Inflammatory macrophage treated with lipopolysaccharide for 4 hours (primary cell): Measurements from ENCODE around the gene GMDS.
A peak's percentile ranks its signal among the peaks of the same experiment; 100 is the strongest.
"Not testable (repeated sequence)": the region's sequence is repeated elsewhere in the genome, so short reads cannot be mapped to it uniquely, and the experiment has no call there.

Experiments
- DNase-seq: peaks from one replicate; pipeline ENCODE4 v3.0.0-alpha.2; 2020

GMDS gene

DNA sequence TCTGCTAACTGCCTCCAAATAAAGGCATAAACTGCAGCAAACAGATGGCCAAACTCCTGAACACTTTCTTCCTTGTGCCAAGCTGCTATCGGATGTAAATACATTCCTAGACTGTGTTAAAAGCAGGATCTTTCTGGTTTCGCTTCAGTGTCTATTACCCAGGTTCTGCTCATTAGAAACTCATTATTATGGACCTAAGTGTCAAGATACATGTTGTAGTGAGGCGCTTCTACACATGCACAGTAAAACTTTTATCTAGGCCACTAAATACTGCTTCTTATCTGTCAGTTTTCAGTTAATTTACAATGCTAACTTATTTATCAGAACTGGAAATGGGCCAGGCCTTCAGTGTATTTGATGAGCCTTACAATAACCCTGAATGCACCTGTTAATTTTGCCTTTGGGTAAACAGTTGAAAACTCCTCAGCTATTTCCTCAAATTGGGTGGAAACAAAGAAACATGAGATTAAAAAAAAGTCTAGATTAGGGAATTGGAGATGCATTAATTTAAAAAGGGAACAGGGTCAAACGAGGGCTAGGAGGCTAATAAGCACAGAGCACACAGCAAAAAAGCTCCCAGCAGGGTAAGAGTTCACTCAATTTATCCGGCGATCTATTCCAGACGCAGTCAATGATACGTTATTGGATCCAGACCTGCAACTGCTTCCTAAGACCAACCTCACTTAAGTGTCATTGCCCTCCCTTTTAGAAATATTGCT, 395.1 kb downstream of the GMDS start:
- no peak for DNase-seq

DNA sequence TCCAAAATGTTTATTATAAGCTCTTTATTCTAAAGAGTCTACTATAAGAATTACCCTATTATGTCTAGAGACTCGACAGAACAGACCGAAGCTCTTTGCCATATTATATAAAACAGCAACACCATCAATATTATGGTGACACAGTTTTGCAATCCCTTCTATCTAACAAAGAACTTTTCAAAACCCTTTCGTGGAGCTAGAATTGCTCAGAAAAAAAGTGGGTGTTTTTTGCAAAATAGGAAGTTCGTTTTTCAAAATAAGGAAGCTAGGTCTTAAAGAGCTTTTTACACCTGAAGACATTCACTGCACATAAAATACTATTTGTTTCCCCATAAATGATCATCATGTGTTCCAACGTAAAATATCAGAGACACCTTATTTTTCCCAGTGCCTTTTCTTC, 395.7 kb downstream of the GMDS start:
- DNase-seq = peak; percentile 36

DNA sequence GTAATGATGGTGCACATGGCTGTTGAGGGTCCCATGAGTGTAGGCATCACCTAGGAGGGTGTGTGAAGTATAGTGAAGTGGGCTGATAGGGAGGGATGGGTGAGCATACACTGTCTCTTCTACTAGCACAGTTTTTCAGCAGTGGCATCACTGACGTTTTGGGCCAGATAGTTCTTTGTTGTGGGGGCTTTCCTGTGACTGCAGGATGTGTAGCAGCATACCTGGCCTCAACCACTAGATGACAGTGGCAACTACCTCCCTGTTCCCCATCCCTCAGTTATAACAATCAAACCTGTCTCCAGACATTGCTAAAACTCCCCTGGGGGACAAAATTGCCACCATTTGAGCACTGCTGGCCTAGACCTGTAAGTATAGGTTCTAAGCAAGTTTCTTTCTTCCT, 396.7 kb downstream of the GMDS start:
- no peak for DNase-seq

DNA sequence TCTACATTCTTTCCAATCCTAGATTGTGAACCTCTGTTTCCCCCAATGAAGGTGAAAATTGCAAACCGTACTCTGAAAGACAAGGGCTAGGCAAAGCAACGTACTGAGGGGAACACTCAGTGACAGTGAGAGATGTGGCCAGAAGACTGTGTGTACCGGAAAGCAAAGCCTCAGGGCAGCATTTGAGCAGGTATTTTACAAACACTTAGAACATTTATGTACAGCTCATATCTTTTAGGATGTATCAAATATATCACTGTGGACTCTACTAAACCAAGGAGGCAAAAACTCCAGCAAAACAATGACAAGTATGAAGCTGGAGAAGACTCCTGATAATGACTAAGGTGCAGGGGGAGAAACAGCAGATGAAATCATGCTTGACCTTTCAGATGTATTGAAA, 398.8 kb downstream of the GMDS start:
- no peak for DNase-seq

DNA sequence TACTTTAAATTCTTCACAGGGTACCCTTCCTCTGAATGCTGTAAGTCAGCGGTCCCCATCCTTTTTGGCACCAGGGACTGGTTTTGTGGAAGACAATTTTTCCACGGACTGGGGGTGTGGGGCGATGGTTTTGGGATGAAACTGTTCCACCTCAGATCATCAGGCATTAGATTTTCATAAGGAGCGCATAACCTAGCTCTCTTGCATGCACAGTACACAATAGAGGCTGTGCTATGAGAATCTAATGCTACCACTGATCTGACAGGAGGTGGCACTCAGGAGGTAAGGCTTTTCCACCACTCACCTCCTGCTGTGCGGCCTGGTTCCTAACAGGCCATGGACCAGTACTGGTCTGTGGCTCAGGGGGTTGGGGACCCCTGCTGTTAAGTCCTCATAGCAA, 399.9 kb downstream of the GMDS start:
- DNase-seq = not testable (repeated sequence)

DNA sequence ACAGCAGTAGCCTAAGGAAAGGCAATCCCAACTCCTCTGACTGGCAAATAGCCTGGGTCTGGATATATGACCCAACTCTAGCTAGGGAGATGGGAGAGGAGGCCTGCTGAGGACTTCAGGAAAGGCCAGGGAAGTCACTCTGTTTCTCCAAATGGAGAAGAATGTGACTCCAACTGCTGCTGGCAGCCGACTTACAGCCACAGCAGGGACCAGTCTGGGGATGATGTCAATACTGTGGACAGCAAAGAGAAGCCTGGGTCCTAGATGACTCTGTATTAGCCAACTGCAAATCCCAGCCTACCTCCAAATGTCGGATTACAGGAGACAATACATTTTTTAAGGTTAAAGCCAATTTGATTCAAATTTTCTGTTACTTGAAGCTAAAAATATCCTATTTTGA, 403.1 kb downstream of the GMDS start:
- DNase-seq = no peak

DNA sequence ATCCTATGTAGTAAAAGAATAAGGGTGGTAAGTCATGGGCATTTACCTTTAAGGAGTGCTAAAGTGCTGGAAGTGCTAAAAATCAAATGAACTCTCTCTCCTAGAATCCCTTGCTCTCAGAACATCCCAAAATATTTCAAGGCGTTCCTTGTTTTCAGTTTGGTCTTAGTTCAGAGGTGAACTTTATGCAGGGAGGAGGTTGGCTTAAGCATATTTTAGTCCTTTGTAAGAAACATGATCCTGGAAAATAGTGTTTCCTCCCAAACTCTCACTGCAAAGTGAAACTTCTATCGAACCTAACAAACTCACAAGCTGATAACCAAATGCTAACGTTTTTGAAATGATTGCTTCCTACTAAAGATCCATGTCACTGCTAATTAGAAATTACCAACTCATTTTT, 404.3 kb downstream of the GMDS start:
- DNase-seq = no peak

DNA sequence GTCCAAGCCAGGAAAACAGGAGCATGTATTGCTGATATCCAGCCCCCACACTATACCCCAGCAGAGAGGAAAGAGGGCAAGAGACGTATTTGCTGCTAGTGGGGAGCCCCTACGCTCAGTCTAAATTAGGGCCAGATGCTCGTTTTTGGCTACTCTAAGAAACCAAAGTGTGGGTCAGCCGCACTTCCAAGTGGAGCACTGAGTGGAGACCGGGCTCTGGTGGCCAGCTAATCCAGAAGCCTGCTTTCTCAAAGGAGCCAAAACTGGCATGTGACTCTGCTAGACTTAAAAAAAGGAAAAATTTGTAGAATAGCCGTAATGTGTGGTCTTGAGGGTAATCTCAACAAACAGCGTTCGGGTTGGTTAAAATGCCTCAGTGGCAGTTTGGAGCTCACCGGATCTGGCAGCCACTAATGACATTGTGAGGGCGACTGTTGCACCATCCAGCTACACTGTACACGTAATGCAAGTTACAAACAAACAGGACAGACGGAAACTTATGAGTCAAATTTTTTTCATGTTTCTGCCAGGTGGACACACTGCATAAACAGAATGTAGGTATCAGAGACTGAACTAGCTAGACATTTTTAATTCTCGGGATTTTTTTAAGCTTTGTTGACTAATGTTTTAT, 404.8 kb downstream of the GMDS start:
- no peak for DNase-seq

DNA sequence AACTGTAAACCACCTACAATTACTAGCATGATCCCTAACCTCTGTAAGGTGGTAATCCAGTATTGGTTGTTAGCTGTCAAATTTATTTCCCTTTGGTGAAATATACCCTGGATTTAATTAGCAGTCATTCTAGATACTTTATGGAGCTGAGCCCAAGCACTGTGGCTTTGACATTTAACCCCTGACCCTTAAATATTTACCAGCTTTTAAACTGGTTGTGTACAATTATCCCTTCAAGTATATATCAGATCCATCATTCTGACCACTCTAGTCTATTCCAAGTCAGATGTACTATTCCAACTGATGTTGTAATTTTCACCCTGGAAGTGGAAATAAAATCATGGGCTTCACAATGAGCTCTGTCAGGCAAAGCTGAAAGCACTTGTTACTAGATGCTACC, 406.0 kb downstream of the GMDS start:
- no peak for DNase-seq

DNA sequence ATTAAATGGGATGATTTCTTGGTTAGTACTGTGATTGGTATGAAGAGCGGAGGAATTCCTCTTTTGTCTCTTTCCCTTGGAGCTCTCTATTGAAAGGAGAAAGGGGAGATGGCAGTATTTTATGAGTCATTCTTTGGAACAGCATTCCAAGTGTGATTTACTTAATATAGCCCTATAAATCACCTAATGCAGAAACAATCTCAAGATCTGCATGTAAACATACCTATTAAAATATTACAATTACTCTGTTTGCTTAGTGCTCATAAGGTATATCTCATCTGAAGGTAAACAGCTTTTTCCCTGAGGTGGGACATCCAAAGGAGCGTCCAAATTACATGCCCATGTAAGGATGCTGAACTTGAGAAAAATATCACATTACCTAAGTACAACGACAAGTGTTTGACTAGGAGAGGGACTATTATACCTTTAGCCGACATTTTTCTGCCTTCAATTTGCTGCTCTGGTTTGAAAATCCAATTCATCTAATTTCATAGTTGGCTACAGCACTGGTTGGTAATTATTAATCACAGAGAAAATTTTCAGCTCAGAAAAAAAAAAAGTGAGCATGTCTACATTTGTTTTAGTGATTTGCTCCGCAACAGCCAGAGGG, 406.7 kb downstream of the GMDS start:
- no peak for DNase-seq

DNA sequence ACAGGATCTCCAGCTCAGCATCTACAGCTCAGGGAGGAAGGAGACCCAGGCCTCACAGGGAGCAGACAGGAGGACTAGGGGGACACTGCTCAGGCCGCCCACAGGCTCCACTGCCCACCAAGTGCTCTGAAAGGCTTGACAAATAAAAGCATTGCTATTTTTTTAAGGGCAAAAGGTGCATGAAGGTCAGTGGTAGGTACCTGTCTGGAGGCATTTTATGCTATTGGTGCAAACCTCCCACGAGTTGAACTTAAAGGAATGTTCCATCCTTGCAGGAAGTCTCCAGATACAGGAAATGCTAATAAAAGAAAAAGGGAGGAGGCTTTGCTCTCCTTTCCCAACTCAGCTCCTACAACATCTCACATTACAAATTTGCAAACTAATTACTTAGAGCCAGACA, 407.6 kb downstream of the GMDS start:
- no peak for DNase-seq

DNA sequence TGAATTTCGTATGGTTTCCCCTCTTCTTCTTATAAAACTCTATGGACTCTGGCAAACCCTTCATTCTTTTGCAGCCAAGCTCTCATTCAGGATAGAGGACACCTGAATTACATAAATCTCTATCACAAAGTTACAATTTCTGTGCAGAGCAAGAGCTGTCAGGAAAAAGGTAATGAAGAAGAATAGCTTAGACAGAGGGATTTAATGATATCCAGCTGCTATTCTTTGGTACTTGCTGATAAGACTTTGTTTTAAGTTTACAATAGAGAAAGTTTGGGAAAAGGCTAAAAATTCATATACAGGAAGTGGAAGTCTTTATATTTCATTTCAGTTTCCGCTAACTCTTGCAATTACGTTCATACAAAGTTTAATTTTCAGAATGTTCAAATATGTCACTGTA, 408.7 kb downstream of the GMDS start:
- no peak for DNase-seq

DNA sequence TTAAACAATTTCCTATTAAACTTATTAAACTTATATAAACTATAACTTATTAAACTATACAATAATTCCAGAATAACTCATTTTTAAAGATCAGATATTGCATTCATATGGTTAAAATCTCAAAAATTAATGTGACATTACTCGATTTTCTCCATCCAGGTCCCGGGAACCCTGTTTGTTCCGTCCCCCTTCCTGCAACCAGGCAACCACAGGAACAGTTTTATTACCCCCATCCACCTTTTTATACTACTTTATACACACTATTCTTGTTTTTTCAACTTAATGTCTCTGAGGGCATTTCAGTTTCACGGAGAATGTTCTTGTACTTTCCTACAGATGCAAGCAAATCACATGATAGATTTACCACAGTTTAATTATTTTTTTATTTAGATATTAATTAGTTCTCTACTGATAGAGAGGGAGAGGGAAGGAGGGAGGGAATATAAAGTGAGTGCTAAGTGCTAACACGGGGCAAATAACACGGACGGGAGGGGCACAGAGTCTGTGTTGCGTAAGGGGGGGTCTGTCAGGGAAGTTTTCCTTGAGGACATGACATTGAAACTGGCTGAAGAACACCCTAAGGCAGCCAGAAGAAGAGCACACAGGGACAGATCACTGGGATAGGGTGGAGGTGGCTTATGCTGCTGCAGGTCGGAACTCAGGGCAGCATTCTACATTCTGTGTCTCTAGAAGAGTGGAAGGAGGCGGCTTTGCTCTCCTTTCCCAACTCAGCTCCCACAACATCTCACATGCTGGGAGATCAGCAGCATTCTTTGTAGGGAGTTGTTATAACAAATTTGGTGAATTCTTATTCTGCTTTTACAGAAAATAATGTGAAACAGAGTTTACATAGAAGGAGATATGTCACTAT, 410.5 kb downstream of the GMDS start:
- DNase-seq = no peak

DNA sequence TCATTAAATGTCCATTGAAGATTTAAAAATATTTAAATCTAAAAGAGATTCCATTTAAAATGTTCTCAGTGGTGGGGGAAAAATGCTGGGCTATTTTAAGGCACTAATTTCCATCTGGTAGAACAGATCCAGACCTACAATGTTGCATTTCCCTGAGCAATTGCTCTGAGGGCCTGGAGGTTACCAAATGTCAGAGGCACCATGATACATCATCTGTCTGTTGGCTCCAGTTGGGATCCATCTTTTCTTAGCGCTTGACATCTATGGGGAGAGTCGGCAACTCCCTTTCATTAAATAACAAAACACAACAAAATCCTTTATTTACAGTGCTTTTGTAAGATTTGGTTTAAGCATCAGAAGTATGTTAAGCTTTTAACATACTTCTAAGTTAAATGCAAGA, 411.2 kb downstream of the GMDS start:
- no peak for DNase-seq

DNA sequence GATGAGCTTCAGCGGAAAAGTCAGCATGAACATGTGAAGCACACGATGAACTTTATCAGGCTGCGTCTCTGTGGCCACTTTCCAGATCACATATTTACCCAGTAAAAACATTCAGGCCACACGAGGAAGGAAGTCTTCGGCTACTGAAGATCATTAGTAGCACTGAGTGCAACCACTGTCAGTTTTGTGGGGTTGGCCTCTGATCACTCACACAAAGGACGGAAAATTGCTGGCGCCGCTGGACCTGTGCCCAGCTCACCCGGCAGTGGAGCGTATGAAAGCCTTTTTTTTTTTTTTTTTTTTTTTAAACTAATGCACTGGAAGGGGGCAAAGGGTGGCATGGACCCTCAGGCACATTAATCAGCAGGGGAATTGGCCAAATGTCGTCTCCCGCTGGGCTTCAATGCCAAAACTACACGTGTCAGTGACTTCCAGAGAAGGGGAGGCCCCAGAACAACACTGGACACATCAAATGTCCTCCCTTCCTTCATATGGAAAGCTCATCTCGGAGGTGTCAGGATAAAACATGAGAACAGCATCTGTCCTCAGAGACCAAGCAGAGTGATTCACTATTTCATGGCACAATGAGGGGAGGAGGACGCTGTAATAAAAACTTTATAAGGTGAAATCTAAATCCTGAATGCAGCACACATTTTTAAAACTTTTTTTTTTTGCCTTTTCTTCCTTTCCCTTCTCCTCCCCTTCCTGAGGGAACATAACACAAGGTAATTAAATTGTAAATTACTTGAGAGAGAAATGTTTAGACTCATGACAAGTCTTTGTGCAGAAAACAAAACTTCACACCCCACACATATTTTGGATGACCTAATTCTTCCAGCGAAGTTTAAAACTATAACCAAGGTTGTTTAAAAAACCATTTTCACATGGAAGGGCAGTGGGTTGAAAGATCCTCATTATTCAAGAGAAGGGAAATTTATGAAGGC, 412.3 kb downstream of the GMDS start:
- no peak for DNase-seq

DNA sequence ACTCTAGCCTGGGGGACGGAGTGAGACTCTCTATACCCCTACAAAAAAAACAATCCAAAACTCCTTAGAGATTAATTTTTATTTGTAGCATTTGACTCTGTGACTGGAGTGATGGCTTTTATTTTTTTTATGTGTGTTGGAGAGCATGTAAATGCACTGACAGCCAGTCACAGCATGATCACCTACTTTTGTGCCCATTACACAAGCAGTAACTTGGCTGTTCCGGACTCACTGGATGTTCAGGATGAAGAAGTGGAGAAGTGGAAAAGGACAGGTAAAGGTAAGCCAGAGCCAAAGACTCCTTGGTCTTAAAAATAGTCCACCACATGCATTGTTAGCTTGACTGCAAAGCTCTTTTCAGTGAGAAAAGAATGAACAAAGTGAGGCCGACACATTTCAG, 413.0 kb downstream of the GMDS start:
- no peak for DNase-seq

DNA sequence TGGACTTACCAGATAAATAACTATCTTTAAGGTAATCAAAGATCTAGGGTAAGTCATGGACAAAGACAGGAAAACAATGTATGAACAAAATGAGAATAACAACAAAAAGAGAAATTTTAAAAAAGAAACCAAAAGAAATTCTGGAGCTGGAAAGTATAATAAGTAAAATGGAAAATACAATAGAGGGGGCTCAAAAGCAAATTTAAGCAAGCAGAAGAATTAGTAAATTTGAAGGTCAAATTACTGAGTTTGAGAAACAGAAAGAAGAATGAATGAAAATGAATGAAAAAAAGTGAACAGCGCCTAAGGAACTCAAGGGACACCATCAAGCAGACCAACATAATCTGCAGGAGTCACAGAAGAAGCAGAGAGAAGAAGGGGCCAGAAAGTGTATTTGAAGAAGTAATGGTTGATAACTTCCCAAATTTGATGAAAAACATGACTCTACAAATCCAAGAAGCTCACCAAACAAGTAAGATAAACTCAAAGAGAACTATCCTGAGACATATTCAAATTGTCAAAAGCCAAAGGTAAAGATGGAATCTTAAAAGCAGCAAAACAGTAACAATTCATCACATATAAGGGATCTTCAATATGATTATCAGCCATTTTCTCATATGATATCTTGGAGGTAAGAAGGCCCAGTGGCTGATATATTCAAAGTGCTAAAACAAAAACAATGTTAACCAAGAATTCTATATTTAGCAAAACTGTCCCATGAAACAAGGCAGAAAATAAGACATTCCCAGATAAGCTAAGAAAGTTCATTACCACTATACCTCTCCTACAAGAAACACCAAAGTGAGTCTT, 417.2 kb downstream of the GMDS start:
- no peak for DNase-seq

DNA sequence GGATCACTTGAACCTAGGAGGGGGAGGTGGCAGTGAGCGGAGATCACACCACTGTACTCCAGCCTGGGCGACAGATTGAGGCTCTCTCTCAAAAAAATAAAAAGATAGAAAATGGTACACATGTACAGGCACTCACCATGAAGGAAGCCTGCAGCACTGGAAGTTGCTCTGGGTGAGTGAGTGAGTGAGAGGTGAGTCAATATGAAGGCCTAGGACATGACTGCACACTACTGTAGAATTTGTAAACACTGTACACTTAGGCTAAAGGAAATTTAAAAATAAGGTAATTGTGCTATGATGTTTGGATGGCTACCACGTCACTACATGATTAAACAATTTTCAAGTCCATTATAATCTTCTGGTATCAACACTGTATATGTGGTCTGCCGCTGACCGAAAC, 419.5 kb downstream of the GMDS start:
- DNase-seq = no peak

DNA sequence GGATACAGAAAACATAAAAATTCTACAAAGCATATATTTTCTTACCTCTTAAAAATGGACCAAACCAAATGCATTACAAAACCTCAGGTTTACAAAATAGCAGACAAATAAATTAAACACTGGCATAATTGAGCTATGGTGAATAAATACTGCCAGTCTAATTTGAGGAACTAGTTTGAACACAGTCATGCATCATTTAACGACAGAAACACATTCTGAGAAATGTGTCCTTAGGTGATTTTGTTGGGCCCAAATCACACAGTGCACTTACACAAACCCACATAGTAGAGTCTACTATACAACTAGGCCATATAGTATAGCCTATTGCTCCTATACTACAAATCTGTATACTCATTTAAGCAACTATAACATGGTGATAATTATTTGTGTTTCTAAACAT, 420.1 kb downstream of the GMDS start:
- DNase-seq = no peak

DNA sequence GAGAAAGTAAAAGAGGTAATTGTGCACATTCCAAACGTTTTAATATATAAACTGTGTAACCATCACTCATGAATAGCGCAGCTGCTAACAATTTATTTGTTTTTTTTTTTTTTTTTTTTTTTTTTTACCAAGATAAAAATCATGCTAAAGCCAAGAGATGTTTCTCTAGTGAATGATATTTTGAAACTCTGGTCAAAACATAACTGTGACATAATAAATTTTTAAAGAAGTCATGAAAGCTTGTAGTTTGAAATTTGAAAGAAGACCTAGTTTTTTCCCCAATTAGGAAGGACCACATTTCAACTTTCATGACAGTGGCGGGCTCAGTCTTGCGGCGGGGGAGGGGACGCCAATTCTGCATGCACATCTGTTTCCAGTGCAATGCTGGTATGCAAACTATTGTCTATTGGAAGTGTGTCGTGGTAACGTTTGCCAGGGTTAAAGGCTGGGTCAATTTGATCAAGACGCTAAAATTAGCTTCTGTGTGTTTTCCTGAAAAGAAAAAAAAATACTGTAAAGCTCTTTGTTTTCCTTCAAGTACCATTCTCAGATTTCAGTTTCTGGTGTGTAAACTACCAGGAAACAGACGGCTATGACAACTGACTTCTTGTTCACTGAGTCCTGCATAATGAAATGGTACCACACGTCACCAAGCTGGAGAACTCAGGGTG, 423.8 kb downstream of the GMDS start:
- DNase-seq = no peak

DNA sequence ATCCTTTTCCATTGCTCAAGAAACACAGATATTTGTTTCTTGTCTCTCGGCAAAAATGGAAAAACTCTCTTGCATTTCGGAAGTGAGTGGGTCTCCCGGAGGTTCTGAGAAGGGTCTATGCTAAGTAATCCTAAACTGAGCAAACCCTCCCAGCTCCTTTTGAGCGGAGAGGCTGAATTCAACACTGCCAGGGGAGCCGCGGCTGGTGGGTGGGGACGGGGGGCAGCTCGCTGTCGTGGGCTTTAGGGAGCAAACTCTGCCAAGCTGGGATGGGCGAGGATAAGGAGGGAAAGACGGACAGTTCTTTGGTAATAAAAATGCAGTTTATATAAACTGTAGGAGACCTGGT, 424.3 kb downstream of the GMDS start:
- DNase-seq = no peak
